SHP77 (cell line): Measurements from ENCODE around the gene CIITA.

Experiments
- DNase-seq, 2 experiments: peaks; one replicate each; lab custom pipeline; 2025; lab: John Stamatoyannopoulos, UW

CIITA gene

GRCh38 chr16:10849736-10850477 is 27.1 kb upstream of the CIITA start:
- no peak for DNase-seq

- no peak for DNase-seq
Measured at GRCh38 chr16:10850478-10850850, 26.5 kb upstream of the CIITA start.

DNA sequence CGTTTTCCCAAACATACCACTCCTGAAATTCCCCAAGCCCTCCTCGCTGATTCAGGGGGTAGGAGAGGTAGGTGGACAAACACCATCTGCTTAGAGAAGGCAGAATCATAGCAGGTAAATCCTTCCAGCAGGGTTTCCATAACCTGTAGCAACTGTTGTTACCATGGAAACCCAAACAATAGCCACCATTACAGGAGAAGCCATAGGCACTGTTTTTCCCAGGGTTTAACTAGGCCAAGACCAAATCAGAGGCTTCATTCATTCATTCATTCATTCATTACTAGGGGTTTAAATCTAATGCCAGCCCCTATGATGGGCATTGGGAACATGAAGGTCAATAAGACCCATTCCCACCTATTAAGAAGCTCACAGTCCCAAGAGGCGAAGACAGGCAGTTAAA is 25.5 kb upstream of the CIITA start:
- DNase-seq, result no peak

DNA sequence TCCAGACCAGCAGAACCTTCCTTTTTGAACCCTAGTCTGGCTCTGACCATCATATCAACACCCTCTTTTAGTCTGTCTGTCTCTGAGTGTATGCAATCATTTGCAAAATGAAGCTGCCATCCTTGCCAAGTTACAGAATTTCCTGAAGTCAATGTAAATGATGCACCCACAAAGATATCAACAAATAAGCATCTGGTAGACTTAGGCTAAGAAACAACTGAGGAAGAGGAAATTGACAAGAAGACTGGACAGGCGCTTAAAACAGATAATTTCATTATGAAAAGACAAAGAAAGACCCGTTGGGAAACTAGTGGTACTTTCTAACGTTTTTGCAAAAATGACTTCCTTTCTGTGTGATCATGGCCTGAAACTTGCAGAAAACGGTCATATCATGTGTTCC is 24.7 kb upstream of the CIITA start:
- no peak for DNase-seq

GRCh38 chr16:10852948-10853347 is 24.1 kb upstream of the CIITA start:
- no peak for DNase-seq

GRCh38 chr16:10856042-10856441 is 21.0 kb upstream of the CIITA start:
- no peak for DNase-seq

DNA sequence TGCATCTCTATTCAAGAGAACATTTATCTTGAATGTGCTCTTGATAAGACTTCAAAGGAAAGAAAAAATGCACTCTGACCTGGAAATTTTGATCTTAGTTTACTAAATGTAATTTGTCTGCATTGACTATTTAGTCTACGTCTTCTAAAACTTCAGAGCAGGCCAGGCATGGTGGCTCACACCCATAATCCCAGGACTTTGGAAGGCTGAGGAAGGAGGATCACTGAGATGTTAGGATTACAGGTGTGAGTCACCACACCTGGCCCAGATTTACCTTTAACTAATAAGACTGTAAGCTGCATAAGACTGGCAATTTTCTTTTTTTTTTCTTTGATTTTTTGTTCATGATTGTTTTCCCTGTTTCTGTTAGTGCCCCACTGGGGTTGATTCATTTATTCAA is 18.8 kb upstream of the CIITA start:
- no peak for DNase-seq

- no peak for DNase-seq
Measured at GRCh38 chr16:10859020-10859419, 18.0 kb upstream of the CIITA start.

- no peak for DNase-seq
Measured at GRCh38 chr16:10859658-10860057, 17.3 kb upstream of the CIITA start.

- no peak for DNase-seq
Measured at GRCh38 chr16:10862438-10862837, 14.6 kb upstream of the CIITA start.

- DNase-seq, result no peak
Measured at GRCh38 chr16:10865991-10866966, 10.7 kb upstream of the CIITA start.

GRCh38 chr16:10867199-10867598 is 9.8 kb upstream of the CIITA start:
- DNase-seq, result no peak

DNA sequence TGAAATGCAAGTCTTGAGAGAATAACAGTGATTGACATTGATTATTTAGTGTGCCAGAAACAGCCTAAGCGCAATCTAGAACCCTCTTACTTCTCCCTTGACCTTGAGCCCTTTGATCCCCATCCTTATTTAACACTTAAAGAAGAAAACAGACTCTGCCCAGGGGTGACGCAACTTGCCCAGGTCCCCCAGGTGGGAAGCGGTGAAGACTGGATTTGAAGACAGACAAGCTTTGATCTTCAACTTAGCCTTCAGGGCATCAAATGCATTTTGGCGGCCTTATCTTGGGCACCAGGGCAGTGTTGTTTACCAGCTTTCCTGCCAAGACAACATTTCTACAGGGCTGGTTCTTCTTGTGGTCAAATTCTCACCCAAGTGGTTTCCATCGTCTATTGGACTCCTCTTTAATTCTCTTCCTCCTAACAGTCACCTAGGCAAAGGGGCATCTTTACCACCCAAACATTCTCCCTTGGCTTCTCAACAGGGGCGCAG is 8.9 kb upstream of the CIITA start:
- no peak for DNase-seq

- DNase-seq, result peak in 1 of 2 experiments; percentile 1
Measured at GRCh38 chr16:10868596-10869469, 8.2 kb upstream of the CIITA start.

DNA sequence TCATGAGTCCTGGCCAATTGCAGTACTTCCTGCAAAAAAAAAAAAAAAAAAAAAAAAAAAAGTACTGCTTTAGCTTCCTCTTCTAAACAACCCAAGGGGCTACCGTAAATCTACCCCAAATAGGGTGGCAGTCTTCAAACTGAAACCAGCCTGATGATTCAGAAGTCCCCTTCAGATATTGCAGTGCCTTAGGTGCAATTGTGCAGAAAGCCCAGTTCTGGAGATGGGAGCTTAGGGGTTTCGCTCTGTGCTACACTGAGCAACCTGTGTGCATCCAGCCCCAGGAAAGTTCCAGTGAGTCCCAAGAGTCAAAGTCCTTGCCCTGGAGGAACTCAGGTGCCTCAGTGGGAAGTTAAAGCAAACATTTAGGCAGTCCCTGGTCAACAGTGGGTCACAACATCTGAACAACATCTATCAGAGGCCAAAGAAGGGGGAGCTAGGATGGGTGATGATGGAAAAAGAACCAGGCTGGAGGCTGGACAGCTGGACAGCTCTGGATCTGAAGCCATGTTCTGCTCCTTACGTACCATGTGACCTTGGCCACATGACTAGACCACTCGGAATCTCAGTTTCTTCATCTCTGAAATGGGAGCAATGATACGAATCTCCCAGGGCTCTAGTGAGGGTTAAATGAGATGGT is 6.7 kb upstream of the CIITA start:
- DNase-seq, result no peak

DNA sequence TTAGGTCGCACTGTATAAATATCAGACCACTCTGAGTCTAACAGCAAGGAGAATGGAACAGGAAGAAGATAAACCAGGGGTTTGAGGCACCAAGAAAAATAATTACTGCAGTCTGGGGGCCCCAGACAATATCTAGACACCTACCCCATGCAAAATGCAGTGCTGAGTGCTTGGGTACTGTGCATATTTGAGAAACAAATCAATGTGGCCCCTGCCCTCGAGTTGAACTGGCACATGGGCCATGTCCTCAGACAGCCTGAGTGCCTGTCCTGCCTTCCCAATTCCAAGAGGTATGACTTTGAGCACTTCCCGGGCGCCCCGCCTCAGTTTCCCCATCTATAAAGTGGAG is 6.2 kb upstream of the CIITA start:
- DNase-seq, result no peak

GRCh38 chr16:10871157-10871991 is 5.6 kb upstream of the CIITA start:
- no peak for DNase-seq

GRCh38 chr16:10876315-10876714 is 687 bp upstream of the CIITA start:
- no peak for DNase-seq

DNA sequence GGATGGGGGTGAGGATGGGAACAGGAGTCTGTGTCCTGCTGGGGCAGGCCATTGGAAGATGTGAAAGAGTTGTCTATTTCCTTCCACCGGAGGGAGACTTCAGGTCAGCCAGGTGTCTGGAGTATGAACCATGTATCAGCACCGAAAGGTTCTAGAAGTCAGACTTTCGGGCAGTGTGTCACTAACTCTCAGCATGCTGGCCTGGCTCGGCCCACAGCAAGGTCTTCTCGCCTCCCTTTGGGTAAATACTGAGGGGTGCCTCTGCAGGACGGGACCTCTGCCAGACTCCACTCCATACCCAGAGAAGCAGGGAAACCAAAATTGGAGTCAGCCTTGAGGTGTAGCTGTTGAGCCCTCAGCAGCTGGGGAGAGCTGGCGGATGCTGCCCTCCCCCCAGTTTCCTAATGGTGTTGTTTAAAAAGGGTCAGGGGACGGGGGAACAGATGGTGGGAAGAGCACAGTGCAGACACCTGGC is 507 bp downstream of the CIITA start:
- DNase-seq, result no peak

- no peak for DNase-seq
Measured at GRCh38 chr16:10878328-10878643, 1.3 kb downstream of the CIITA start.
